ENCODE data around the gene SLC6A3. TPM values are rescaled to one million over a fixed set of nuclear protein-coding genes. Genes with fewer than 3 reads are reported as not detected.
A peak's percentile ranks its signal among the peaks of the same experiment; 100 is the strongest.

Gene SLC6A3
- total and polyA plus RNA-seq, 9 of the 15 experiments (the other 6 are each of a cell fraction or from before 2014, with no cell fraction given) = not detected

DNA sequence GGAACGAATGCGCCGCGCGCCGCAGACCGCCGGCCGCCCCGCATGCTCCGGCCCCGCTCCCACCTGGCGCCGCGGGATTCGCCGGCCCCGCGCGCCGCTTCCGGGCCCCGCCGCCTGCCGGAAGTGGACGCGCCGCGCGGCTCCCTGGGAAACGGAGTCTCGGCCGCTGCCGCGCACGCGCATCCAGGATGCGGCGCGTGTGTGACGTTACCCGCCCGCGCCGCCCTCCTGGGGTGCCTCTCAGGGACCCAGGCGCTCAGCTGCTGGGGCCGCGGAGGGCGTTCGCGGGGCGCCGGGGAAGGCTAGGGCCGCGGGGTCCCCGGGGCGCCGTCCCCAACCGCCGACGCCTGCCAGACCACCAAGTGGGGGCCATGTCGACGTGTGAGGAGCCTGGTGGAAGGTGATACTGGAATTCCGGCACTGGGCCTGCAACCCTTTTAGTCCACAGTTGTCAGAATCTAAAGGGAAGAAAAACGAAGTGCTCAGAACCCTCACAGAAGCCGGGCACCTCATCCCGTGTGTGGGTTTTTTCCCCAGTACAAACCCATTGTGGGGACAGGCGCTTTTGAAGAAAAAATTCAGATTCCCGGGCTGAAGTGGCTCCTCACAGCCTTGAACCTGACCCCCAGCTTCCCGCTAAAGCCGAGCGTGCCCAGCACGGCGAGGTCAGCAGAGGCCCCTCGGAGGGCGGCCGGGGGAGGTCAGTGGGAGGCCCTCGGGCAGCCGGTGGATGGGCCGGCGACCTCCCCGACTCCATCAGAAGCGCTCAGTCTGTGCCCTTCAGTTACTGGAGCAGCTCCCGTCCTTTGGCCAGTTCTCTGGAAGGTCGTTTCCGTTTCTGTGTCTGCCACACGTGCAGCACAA is 100.0 kb downstream of the SLC6A3 start, which contains the start of gene CLPTM1L (continued):
- TF ChIP-seq CGGBP1 (CRISPR knock-in tag; IDR thresholded peaks at IDR 0.05) = 0 out of 2 replicates have a peak, but pooled peaks have one; percentile 51
- TF ChIP-seq, protein P1, sequence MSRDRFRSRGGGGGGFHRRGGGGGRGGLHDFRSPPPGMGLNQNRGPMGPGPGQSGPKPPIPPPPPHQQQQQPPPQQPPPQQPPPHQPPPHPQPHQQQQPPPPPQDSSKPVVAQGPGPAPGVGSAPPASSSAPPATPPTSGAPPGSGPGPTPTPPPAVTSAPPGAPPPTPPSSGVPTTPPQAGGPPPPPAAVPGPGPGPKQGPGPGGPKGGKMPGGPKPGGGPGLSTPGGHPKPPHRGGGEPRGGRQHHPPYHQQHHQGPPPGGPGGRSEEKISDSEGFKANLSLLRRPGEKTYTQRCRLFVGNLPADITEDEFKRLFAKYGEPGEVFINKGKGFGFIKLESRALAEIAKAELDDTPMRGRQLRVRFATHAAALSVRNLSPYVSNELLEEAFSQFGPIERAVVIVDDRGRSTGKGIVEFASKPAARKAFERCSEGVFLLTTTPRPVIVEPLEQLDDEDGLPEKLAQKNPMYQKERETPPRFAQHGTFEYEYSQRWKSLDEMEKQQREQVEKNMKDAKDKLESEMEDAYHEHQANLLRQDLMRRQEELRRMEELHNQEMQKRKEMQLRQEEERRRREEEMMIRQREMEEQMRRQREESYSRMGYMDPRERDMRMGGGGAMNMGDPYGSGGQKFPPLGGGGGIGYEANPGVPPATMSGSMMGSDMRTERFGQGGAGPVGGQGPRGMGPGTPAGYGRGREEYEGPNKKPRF (IDR thresholded peaks at IDR 0.05; ENCODE audit: low read depth, low read length) = no peak
- TF ChIP-seq SMARCC2 (IDR thresholded peaks at IDR 0.05; ENCODE audit: low read depth) = peak; percentile 30; the same call in 1 of the 2 replicates
- peak; percentile 19; the same call in 1 of the 2 replicates for TF ChIP-seq PML (IDR thresholded peaks at IDR 0.05; ENCODE audit: low read length)
- TF ChIP-seq, protein P2, sequence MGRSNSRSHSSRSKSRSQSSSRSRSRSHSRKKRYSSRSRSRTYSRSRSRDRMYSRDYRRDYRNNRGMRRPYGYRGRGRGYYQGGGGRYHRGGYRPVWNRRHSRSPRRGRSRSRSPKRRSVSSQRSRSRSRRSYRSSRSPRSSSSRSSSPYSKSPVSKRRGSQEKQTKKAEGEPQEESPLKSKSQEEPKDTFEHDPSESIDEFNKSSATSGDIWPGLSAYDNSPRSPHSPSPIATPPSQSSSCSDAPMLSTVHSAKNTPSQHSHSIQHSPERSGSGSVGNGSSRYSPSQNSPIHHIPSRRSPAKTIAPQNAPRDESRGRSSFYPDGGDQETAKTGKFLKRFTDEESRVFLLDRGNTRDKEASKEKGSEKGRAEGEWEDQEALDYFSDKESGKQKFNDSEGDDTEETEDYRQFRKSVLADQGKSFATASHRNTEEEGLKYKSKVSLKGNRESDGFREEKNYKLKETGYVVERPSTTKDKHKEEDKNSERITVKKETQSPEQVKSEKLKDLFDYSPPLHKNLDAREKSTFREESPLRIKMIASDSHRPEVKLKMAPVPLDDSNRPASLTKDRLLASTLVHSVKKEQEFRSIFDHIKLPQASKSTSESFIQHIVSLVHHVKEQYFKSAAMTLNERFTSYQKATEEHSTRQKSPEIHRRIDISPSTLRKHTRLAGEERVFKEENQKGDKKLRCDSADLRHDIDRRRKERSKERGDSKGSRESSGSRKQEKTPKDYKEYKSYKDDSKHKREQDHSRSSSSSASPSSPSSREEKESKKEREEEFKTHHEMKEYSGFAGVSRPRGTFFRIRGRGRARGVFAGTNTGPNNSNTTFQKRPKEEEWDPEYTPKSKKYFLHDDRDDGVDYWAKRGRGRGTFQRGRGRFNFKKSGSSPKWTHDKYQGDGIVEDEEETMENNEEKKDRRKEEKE (IDR thresholded peaks at IDR 0.05; ENCODE audit: borderline replicate concordance in 1 of 2, control insufficient read depth in 1 of 2, low read depth in 2 of 2, low read length in 1 of 2) = no peak
- TF ChIP-seq SIN3A (IDR thresholded peaks at IDR 0.05; ENCODE audit: borderline replicate concordance in 2 of 2, control insufficient read depth in 1 of 2, low read depth in 2 of 2, low read length in 2 of 2) = peak; percentile 93 to 96
- TF ChIP-seq GATA2 (CRISPR knock-in tag; IDR thresholded peaks at IDR 0.05) = no peak
- no peak for TF ChIP-seq FOS (IDR thresholded peaks at IDR 0.05; ENCODE audit: extremely low read depth, insufficient read length)
- TF ChIP-seq CEBPB (tag; IDR thresholded peaks at IDR 0.05) = no peak
- no peak for TF ChIP-seq GTF2A2 (tag; IDR thresholded peaks at IDR 0.05)
- TF ChIP-seq CAMTA2 (CRISPR knock-in tag; conservative IDR thresholded peaks at IDR 0.05) = no peak
- TF ChIP-seq NFRKB (IDR thresholded peaks at IDR 0.05; ENCODE audit: low read depth) = no peak
- no peak for TF ChIP-seq RHOXF2B (CRISPR knock-in tag; conservative IDR thresholded peaks at IDR 0.05)
- TF ChIP-seq, protein P3, sequence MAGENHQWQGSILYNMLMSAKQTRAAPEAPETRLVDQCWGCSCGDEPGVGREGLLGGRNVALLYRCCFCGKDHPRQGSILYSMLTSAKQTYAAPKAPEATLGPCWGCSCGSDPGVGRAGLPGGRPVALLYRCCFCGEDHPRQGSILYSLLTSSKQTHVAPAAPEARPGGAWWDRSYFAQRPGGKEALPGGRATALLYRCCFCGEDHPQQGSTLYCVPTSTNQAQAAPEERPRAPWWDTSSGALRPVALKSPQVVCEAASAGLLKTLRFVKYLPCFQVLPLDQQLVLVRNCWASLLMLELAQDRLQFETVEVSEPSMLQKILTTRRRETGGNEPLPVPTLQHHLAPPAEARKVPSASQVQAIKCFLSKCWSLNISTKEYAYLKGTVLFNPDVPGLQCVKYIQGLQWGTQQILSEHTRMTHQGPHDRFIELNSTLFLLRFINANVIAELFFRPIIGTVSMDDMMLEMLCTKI (IDR thresholded peaks at IDR 0.05; ENCODE audit: partially characterized antibody) = no peak
- TF ChIP-seq TCF3 (CRISPR knock-in tag; IDR thresholded peaks at IDR 0.05) = no peak
- TF ChIP-seq JUNB (CRISPR knock-in tag; conservative IDR thresholded peaks at IDR 0.05) = no peak
- TF ChIP-seq FOXO4 (CRISPR knock-in tag; IDR thresholded peaks at IDR 0.05) = 0 out of 2 replicates have a peak, but pooled peaks have one; percentile 22
